IPS DF 6.9 (cell line): ENCODE measurements around the gene DGAT2.

ENCODE experiments used
- DNase-seq: peaks from one replicate; pipeline ENCODE4 v3.0.0-alpha.2; 2013; ENCODE audit warnings: low read depth, low spot score
- H3K27ac ChIP-seq: one replicate; pipeline ENCODE4 v1.5.1; 2013; ENCODE audit warnings: low read length, control low read depth
- H3K27me3 ChIP-seq: 2 replicates; pipeline ENCODE4 v1.6.1; 2013; ENCODE audit warnings: mild to moderate bottlenecking, low read length; ENCODE audit not compliant: control insufficient read depth, insufficient read depth
- H3K36me3 ChIP-seq: 2 replicates; pipeline ENCODE4 v1.6.1; 2013; ENCODE audit warnings: low read length; ENCODE audit not compliant: control insufficient read depth, insufficient read depth
- H3K4me1 ChIP-seq: 2 replicates; pipeline ENCODE4 v1.6.1; 2013; ENCODE audit warnings: low read length; ENCODE audit not compliant: control insufficient read depth, insufficient read depth
- H3K4me3 ChIP-seq: 2 replicates; pipeline ENCODE4 v1.5.1; 2013; ENCODE audit warnings: mild to moderate bottlenecking, low read length
- H3K9me3 ChIP-seq: 2 replicates; pipeline ENCODE4 v1.6.1; 2013; ENCODE audit warnings: low read length, inconsistent platforms; ENCODE audit not compliant: control insufficient read depth, insufficient read depth
- WGBS: extraction: QIAGEN DNeasy Blood & Tissue Kit; methylation state at CpG from one replicate; pipeline ENCODE4 v1.1.7; 2013; ENCODE audit warnings: mixed read lengths, missing lambda C conversion rate; ENCODE audit not compliant: insufficient read length, insufficient coverage; 5-methylcytosine and 5-hydroxymethylcytosine counted together

DGAT2 gene

DNA sequence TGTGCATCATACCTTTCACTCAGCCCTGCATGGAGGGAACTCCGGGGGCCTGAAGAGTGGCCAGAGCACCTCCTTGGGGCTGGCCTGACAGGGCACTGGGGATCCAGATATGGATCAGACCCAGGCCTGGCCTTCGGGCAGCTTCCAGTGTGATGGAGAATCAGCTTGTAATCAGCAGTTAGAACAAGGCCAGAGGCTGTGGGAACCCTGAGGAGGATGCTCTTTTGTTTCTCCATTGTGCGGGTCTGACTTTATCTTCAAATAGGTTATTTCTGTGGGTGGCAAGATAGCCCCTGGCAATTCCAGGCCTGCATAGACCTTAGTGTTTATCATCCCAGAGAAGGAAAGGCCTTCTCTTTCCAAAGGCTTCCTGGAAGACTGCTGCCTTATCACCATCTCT lies 12.3 kb downstream of the DGAT2 start:
- H3K4me3 ChIP-seq: no peak overlapping the region
- H3K4me1 ChIP-seq: no peaks in the 10 kb centered on the region
- no peak overlapping the region for H3K27ac ChIP-seq
- H3K27me3 ChIP-seq: no peaks in the 10 kb centered on the region
- no CpG with 5 or more reads among the region's 3 CpGs for WGBS
- H3K9me3 ChIP-seq: no peaks in the 10 kb centered on the region
- H3K36me3 ChIP-seq: no peaks in the 10 kb centered on the region
- no peak for DNase-seq

DNA sequence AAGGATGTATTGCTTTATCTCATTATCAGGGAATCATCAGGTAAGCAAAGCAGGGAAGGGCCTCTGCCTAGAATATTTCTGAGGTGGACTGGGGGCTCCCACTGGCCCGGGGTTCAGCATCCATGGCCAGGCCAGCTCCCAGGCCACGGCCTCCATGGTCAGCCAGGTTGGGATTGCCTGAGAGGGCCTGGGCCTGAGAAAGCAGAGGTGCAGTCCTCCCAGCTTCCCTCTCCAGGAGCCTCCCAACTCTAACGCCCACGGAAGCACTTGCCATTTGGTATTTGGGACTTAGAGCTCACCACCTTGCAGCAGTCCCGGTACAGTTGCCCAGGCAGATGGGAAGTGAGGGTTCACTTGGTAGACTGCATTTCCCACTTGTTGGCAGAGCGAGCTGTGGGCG lies 12.7 kb downstream of the DGAT2 start:
- H3K9me3 ChIP-seq: no peaks in the 10 kb centered on the region
- H3K4me3 ChIP-seq: no peak overlapping the region
- DNase-seq: no peak
- no peak overlapping the region for H3K27ac ChIP-seq
- H3K36me3 ChIP-seq: no peaks in the 10 kb centered on the region
- H3K4me1 ChIP-seq: no peaks in the 10 kb centered on the region
- no peaks in the 10 kb centered on the region for H3K27me3 ChIP-seq
- WGBS: no CpG with 5 or more reads among the region's 7 CpGs

DNA sequence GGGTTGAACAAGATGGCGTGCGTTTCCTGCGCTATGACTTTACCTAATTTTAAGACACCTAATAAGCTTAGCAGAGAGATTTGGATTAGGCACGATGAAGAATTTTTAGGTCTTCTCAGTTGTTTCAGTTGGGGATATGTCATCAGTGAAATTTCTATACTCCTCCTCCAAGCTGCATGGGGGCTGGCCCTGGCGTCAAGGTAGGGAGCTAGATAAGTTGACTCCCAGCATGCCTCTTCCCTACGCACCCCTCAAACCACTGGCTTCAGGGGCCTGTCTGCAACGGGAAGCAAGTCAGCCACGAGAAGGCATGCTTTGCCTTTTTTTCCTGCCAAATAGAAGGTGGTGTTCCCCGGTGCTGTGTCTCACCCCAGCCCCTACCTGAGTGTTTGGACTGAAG lies 13.3 kb downstream of the DGAT2 start:
- Histone ChIP-seq H3K27me3 (no peaks in the 10 kb centered on the region), H3K9me3 (no peaks in the 10 kb centered on the region), H3K4me3 (no peak overlapping the region), H3K36me3 (no peaks in the 10 kb centered on the region), H3K27ac (no peak overlapping the region), H3K4me1 (no peaks in the 10 kb centered on the region)
- no CpG with 5 or more reads among the region's 9 CpGs for WGBS
- no peak for DNase-seq

DNA sequence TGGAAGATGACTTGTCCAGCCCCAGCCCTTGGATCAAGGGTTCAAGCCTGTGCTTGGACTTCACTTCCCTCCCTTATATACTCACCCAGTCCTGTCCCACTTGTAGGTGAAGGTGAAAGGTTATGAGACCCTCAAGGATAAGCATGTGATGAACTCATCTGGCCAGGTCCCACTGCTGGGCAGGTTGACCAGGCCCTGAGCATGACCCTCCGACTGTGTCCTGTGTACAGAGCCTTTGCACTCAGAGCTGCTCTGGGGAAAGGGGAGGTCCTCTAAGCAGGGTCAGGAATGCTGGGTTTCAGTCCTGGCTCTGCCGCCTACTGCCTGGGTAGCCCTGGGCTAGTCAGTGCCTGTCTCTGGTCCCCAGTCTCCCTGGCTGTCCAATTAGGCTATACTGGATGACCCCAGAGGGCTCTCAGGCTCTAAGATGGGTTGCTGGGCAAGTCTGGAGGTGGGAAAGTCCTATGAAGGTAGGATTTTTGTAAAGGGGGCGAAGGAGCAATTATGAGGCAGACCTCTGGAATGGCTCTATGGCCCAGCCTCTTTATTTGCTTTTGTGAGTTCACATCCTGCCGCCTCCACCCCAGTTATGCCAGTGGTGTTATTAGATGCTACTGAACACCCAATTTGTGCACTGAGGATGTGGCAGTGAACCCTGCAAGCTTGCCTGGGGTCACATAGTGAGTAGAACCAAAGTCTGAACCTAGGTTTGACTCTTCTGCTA lies 14.1 kb downstream of the DGAT2 start:
- no peaks in the 10 kb centered on the region for H3K36me3 ChIP-seq
- no peaks in the 10 kb centered on the region for H3K27me3 ChIP-seq
- no peaks in the 10 kb centered on the region for H3K4me1 ChIP-seq
- no peak overlapping the region for H3K4me3 ChIP-seq
- no peak overlapping the region for H3K27ac ChIP-seq
- no peaks in the 10 kb centered on the region for H3K9me3 ChIP-seq
- WGBS: no CpG with 5 or more reads among the region's 4 CpGs
- DNase-seq: no peak

DNA sequence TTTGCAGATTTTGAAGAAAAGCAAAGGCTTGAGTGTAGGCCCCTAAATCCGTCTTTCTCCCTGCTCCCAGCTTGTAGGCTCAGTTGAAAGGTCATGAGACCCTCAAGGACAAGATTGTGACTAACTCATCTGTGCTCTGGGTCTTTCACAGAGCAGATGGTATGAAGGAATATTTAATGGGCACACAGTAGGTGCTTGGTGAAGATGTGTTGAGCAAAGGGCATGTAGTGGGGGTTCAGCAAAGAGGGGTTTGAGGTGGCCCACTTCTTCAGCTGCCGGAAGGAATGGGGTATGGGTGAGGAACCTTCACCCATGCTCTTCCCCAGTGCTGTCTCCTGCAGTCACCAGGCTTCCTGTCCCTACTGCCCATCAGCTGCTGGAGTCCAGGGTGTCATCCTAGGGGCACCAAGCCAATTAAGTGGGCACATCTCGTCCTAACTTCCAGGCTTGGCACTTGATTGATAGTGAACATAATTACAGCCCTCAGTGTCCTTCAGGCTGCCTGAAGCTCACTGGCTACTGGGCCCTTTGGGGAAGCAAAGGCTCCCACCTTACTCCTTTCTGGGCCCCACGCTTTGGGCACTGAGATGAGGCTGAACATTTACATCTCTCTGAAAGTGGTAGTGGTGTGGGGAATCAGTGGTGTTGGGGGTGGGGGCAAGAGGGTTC lies 15.0 kb downstream of the DGAT2 start:
- no peak overlapping the region for H3K4me3 ChIP-seq
- WGBS: no CpG with 5 or more reads among the region's 4 CpGs
- H3K27ac ChIP-seq: no peak overlapping the region
- H3K4me1 ChIP-seq: no peaks in the 10 kb centered on the region
- no peaks in the 10 kb centered on the region for H3K9me3 ChIP-seq
- no peaks in the 10 kb centered on the region for H3K36me3 ChIP-seq
- no peak for DNase-seq
- no peaks in the 10 kb centered on the region for H3K27me3 ChIP-seq

DNA sequence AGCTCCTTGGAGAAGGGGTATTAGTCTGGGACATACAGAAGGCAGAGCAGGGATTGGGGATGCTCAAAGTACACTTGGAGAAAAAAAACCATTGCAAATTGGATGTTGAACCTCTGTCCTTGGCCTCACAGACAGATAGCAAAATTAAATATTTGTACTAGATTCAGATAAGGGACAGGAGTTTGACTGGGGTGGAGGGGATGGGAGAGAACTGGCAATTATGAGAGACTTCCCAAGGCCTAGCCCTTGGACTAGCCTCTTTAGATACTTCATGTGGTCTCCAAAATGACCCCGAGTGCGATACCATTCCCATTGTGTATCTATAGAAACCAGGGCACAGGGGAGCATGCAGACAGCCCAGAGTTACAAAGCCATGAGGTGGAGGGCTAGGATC lies 15.5 kb downstream of the DGAT2 start:
- Histone ChIP-seq H3K36me3 (no peaks in the 10 kb centered on the region), H3K27me3 (no peaks in the 10 kb centered on the region), H3K4me1 (no peaks in the 10 kb centered on the region), H3K27ac (no peak overlapping the region), H3K9me3 (no peaks in the 10 kb centered on the region), H3K4me3 (no peak overlapping the region)
- no peak for DNase-seq
- no CpG with 5 or more reads among the region's 2 CpGs for WGBS

DNA sequence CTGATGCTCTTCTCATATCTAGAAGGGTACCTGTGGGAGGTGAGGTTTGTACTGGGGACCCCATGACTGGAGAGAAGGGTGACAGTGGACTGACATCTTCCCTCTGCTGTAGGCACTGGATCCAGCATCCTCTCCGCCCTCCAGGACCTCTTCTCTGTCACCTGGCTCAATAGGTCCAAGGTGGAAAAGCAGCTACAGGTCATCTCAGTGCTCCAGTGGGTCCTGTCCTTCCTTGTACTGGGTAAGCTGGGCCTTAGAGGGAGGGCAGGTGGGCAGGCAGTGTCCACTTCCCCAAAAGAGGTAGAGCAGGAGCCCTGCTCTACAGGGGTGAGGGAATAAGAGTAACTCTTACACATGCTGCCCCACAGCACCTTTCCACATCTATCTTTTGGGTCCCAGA lies 15.9 kb downstream of the DGAT2 start:
- DNase-seq: no peak
- H3K9me3 ChIP-seq: no peaks in the 10 kb centered on the region
- no peaks in the 10 kb centered on the region for H3K27me3 ChIP-seq
- no peaks in the 10 kb centered on the region for H3K36me3 ChIP-seq
- no peak overlapping the region for H3K4me3 ChIP-seq
- WGBS: no CpG with 5 or more reads among the region's 1 CpG
- no peaks in the 10 kb centered on the region for H3K4me1 ChIP-seq
- no peak overlapping the region for H3K27ac ChIP-seq

DNA sequence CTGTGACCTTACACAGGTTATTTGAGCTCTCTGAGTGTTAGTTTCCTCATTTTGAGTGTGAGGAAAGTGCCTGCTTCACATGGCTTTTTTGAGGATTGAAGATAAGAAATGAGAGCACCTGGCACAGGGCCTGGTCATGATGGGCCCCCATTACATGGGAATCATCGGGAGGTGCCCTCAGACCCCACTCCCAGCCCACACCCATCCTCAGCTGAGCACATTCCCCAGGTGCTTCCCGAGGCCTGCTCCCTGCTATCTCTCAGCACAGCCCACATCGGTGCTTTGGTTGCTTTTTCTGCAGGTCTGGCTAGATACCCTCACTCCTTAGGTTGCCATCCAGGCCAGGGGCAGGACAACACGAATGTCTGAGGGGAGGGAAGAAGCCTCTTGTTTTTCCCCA lies 16.6 kb downstream of the DGAT2 start:
- WGBS: no CpG with 5 or more reads among the region's 4 CpGs
- H3K4me1 ChIP-seq: no peaks in the 10 kb centered on the region
- H3K9me3 ChIP-seq: no peaks in the 10 kb centered on the region
- no peak overlapping the region for H3K4me3 ChIP-seq
- no peaks in the 10 kb centered on the region for H3K27me3 ChIP-seq
- no peak overlapping the region for H3K27ac ChIP-seq
- no peak for DNase-seq
- no peaks in the 10 kb centered on the region for H3K36me3 ChIP-seq

DNA sequence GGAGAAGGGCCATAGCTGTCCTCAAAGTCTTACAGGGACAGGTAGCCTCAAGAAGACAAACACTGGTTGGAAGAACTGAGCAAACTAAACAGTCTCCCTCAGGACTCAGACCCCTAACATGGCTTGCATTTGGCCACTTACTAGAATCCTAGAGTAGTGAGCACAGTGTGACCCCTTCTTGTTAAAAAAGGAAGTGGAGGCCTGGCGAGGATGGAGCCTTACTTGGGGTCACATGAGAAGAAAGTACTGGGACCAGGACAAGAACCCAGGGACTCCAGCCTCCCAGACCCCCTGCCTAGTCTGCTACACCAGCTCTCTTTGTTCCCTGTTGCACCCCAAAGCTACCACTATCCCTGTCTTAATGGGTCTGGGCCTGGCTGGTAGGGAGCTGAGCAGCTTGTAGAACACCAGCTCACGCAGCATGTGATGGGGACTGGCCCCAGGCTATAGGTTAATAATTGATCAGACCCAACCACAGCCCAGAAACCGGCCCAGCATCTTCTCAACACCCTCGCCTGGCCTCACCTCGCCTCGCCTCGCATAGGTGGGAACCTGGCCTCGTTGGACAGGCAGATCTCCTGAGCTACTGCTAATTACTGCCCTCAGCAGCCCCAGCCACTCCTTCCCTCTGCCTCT lies 17.6 kb downstream of the DGAT2 start:
- no peak for DNase-seq
- Histone ChIP-seq H3K36me3 (no peaks in the 10 kb centered on the region), H3K4me3 (no peak overlapping the region), H3K4me1 (no peaks in the 10 kb centered on the region), H3K27me3 (no peaks in the 10 kb centered on the region), H3K9me3 (no peaks in the 10 kb centered on the region), H3K27ac (no peak overlapping the region)
- WGBS: no CpG with 5 or more reads among the region's 8 CpGs

DNA sequence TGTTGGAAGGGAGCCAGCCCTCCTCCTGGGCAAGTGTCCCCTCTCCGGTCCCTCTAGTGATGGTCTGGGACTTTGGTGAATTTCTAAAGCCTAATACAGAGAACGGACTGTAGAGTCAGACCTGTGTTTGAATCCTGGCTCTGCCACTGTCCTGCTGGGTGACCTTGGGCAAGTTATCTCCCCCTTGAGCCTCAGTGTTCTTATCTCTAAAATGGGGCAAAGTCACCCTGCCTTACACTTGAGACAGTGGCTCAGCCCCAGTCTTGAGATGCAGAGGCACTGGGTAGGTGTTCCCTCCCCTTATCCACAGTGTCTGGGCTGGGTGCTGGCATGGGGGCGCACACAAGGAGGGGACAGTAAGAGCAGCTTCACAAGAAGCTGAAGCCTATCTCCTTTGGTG lies 20.9 kb downstream of the DGAT2 start:
- no peaks in the 10 kb centered on the region for H3K27me3 ChIP-seq
- no peak overlapping the region for H3K27ac ChIP-seq
- WGBS: no CpG with 5 or more reads among the region's 3 CpGs
- H3K9me3 ChIP-seq: no peaks in the 10 kb centered on the region
- H3K4me3 ChIP-seq: no peak overlapping the region
- no peak for DNase-seq
- no peaks in the 10 kb centered on the region for H3K36me3 ChIP-seq
- no peaks in the 10 kb centered on the region for H3K4me1 ChIP-seq
